GM19351 (cell line): ENCODE data around the gene NME7.
"Not testable (repeated sequence)": the region's sequence is repeated elsewhere in the genome, so short reads cannot be mapped to it uniquely, and the experiment has no call there.

Experiments used
- ATAC-seq: cut with Tn5 transposase; IDR thresholded peaks from one replicate; pipeline ENCODE4 v1.9.1; 2021; ENCODE audit warnings: mild to moderate bottlenecking, moderate library complexity; ENCODE audit not compliant: unreplicated experiment

The NME7 gene

DNA sequence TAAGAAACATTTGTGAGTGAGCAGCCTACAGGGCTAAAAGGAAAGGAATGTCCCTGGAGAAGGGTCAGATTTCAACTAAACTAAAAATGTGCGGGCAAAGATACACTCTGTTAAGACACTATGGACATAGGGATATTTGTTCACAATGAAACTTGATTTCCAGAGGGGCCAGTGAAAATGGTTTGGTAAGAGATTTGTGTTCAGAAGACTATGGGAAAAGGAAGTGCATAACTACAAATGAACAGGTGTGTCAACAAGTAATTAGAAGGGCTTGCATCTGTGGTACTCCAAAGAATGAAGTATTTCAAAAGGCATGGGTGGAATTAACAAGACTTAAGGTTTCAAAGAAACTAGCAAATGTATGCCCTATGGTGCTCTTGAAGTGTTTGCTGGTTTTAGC lies 60.4 kb downstream of the NME7 start:
- no peak for ATAC-seq

DNA sequence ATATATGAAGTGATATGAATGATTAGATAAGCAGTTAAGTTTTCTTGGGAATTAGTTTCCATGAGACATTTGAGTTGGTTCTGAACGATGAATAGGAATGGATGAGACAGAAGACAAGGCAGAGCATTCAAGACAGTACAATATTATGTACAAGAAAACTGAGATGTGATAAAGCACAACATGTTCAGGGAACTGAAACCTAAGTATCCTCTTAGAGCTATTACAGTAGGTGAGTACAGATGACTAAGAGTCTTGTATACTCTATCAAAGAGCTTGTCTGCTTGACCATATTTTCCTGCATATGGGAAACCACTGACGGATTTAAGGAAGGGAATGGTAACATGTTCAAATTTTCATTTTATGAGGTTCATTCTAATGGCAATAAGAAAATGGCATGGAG lies 61.6 kb downstream of the NME7 start:
- no peak for ATAC-seq

DNA sequence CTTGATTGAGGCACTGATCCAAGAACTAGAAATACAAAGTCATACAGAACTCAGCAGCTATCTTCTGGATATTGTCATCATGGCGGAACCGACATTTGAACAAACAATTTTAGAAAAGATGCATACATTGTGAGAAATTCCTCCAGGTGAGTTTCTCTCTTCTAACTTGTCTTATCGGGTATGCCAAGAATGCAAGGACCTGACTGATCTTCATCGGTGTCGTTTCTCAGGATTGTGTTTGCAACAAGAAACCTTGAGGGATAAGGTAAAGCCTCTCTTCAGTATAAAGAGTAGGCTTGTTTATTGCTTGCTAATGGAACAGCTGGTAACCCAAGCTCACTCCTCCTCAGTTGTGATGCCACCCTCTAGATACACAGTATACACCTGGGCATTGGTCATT lies 62.2 kb downstream of the NME7 start:
- ATAC-seq = no peak

DNA sequence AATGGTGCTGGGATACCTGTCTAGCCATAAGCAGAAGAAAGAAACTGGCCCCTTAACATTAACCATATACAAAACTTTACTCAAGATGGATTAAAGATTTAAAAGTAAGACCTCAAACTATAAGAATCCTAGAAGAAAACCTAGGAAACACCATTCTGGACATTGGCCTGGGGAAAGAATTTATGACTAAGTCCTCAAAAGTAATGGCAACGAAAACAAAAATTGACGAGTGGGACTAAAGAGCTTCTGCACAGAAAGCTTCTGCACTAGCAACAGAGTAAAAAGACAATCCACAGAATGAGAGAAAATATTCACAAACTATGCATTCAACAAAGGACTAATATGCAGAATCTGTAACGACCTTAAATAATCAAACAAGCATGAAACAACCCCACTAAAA lies 66.7 kb downstream of the NME7 start:
- no peak for ATAC-seq

DNA sequence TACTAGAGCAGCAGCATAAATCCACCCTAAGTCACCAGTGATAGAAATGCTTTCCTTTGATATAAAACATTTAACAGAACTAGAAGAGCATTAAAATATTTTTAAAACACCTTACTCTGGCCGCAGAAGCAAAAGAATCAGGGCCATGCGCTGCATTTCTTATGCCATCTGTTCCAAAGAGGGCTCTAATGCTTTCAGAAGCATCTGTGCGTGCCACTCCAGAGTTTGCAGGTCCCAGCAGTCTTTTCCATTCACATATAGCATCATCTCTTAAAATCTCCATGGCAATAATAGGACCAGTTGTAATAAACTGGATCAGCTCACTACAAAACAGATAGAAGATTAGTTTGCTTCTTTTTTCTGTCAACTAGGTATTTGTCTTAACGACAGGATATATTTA lies 69.2 kb downstream of the NME7 start:
- no peak for ATAC-seq

DNA sequence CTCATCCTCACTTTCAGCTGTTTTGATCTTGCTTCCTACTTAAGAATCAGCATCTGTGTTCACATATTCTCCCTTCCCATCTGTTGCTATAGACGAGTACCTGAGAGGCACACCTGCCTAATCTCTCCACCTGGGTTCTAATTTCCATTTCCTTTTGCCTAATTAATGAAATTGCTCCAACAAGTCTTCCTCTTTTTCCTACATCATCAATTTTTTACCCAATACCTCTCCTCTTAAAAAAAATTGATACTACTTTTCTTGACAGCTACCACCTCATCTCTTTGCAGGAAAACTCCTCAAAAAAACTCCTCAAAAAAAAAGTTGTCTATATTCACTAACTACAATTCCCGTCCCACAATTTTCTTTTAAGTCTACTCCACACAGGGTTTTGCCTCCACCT lies 71.8 kb downstream of the NME7 start:
- no peak for ATAC-seq

DNA sequence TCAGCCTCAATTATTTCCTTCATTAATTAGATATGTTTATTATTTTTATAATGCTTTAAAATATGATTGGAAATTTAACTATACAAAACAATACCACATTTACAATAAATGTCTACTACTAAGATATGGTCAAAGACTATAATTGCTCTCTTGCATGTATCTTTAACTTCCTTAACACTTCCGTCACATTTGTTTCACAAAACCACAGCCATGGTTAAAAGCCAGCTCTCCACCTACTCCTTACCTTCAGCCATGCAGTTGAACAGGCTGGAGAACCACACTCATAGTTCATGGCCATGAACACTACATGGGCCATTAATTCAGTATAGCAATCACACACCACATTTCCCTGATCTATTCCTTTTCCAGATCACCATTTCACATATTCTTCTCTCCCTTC lies 72.2 kb downstream of the NME7 start:
- no peak for ATAC-seq

DNA sequence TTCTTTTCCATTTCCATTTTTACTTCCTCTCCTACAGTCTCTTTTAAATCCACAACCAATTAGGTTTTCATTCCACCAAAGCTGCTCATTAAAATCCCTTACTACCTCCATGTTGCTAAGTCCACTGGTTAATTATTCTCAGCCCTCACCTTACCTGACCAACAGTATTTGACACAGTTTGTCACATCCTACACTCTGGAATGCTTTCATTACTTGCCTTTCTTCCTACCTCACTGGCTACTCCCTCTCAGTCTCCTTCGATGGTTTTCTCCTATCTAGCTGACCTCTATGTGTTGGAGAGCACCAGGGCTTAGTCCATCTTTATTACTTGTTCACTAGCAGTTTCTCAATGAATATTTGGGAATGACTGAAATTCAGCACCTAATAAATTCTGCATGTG lies 78.6 kb downstream of the NME7 start:
- no peak for ATAC-seq

DNA sequence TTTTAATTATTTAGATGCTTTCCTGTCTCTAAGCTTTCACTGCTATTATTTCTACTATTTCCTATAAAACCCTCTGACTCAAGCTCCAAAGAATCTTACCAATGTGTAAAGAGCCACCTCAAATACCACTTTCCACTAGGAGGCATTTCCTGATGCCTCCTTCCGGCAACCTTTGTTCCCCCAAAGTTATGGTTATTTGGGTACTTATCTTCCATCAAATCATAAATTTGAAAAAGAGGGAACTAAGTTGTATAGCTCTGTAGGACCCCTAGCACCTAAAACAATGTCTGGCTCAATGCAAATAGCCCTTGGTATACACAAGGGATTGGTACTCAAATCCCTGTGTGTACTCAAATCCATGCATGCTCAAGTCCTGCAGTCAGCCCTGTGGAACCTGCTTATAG lies 79.6 kb downstream of the NME7 start:
- no peak for ATAC-seq

DNA sequence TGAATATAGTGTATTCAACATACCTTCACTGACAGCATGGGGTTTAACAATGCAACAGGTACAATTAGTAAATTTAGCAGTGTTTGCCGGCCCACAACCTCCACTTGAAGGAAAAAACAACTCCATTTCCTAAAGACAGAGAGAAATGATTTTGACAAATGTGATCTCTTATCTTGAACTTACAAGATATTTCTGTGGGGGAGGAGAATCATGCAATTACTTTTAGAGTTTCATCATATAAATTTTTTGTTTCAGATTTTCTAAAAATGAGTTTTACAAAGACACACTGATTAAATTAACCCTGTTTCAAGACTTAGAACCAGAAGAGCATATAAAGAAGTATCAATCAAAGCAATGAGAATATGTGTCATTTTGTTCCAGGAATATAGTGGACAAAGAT lies 80.3 kb downstream of the NME7 start:
- ATAC-seq = no peak

DNA sequence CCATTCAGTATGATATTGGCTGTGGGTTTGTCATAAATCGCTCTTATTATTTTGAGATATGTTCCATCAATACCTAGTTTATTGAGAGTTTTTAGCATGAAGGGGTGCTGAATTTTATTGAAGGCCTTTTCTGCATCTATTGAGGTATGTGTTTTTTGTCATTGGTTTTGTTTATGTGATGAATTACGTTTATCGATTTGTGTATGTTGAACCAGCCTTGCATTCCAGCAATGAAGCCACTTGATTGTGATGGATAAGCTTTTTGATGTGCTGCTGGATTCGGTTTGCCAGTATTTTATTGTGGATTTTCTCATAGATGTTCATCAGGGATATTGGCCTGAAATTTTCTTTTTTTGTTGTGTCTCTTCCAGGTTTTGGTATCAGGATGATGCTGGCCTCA lies 86.0 kb downstream of the NME7 start:
- ATAC-seq = not testable (repeated sequence)

DNA sequence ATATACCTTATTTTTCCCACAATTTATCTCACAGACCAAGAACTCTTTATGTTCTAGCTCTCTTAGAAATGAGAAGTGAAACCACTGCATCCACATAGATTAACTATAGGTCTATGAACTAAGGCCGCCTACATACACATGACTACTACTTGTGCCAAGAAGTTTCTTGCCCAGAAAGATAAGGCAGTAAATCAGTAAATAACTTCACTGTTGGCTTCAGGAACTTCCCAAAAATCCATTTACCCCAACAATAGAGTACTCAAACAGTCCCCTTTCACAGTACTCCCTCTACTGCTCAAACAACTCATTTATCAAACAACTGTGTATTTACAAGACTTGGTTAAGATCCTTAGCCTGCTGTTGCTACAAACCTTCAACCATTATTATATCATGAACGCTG lies 96.5 kb downstream of the NME7 start:
- ATAC-seq = peak; percentile 99

DNA sequence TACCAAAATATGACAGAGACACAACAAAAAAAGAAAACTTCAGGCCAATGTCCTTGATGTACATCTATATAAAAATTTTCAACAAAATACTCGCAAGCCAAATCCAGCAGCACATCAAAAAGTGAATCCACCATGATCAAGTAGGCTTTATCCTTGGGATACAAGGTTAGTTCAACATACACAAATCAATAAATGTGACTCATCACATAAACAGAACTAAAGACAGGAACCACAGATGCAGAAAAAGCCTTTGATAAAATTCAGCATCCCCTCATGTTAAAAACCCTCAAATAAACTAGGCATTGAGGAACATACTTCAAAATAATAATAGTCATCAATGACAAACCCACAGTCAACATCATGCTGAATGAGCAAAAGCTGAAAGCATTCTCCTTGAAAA lies 101.5 kb downstream of the NME7 start:
- ATAC-seq = no peak

DNA sequence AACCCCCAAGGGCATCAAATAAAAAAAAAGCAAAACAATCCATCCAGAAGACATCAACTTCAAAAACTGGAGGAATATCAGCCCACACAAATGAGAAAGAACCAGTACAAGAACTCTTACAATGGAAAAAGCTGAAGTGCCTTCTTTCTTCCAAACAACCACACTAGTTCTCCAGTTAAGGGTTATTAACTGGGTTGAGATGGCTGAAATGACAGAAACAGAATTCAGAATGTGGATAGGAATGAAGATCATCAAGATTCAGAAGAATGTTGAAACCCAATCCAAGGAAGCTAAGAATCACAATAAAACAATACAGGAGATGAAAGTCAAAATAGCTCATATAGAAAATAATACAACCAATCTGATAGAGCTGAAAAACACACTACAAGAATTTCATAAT lies 104.5 kb downstream of the NME7 start:
- ATAC-seq = no peak

DNA sequence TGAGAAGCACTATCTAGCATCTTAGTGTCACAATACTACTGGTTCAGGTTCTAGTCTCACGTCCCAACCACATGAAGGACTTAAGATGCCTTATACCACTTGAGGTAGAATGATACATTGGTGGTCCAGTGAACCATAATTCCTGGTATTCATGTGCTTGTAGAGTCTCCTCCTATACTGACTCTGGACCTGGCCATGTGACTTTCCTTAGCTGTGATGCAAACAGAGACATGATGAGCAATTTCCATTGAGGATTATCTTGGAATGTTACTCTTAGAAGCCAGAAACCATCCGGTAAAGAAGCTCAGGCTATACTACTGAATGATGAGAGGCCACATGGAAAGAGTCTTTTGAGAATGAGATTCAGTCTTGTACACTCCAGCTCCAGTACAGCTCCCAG lies 105.7 kb downstream of the NME7 start:
- ATAC-seq = no peak

DNA sequence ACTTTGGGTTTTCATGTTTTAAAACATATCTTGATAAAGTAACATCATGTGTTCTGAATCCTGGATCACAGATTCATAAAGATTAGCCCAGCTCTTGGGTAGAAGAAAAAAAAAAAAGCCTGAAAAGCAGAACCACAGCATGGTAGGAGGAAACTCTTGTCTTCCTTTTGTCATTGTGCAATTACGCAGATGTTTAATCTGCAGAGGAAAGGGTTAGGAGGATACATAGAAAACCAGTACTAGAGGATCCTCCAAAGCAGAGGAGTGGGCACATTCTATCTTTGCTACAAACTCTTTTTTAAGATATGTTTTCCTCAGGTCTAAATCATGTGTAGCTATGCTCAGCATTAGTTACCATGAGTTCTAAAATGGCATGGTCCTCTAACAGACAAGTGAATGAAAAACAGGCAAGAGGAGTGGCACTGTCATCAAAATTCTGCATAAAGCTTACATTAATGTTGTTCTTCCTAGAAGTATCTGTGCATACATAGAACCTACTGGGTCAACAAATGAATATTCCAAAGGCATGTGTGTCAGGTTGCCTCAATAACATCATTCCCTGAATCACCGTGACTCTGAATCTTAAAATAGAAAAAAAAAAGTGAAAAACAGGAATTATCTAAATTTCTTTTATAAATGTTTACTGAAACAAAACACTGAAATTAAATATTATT lies 107.0 kb downstream of the NME7 start:
- no peak for ATAC-seq

DNA sequence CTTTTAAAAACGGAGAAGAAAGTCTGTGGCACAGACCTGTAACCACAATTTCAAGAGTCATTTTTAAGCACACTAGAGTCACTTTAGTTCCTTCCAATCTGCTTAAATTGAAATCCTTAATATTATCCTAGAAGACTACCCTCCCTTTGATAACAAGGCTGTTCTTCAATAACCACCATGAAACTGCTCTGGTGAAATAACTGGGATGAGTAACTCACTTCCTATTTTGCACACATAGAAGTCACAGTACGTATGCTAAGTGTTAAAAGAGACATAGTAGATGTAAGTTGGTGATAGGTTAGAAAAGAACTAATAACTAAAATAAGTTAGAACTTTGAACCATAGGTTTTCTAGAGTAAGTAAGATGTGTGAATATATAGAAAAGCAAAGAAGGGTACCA lies 107.8 kb downstream of the NME7 start:
- ATAC-seq = no peak

DNA sequence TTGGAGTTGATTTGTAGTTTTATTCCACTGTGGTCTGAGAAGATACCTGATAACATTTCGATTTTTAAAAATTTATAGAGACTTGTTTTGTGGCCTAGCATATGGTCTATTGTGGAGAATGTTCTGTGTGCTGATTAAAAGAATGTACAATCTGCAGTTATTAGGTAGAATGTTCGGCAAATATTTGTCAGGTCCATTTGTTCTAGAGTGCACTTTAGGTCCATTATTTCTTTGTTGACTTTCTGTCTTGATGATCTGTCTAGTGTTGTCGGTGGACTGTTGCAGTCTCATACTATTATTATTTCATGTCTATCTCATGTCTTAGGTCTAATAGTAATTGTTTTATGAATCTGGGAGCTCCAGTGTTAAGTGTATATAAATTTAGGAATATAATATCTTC lies 116.8 kb downstream of the NME7 start:
- ATAC-seq = no peak

DNA sequence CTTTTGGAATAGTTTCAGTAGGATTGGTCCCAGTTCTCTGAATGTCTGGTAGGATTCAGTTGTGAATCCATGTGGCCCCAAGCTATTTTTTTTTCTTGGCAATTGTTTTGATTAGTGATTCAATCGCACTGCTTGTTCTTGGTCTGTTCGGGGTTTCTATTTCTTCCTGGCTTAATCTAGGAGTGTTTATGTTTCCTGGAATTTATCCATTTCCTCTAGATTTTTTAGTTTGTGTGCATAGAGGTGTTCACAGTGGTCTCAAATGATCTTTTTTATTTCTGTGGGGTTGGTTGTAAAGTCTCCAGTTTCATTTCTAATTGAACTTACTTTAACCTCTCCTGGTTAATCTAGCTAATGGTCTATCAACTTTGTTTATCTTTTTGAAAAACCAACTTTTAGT lies 117.6 kb downstream of the NME7 start:
- ATAC-seq = no peak

DNA sequence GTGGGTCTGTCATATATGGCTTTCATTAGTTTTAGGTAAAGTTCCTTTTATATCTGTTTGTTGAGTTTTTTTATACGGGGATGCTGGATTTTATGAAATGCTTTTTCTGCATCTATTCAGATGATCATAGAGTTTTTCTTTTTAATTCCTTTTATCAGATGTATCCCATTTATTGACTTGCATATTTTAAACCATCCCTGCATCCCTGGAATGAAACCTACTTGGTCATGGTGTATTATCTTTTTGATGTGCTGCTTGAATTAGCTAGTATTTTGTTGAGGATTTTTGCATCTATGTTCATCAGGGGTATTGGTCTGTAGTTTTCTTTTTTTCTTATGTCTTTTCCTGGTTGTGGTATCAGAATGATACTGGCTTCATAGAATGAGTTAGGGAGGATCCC lies 118.0 kb downstream of the NME7 start:
- no peak for ATAC-seq

DNA sequence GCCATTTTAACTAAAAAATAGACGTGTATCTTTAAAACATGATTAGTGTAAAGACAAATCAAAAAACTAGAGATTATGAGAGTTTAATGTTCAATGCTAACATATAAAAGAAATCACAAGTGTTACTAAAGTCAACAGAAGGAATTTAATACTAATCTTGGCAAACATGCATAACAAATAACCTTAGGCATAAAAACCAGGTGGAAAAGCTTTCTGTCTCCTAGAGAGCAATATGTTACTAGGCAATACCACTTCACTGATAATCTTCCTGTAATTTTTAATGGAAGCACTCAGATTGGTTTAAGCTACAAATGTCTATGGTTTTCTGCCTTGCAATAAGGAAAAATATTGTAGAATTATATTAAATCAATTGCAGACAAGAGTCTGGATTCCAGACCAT lies 121.9 kb downstream of the NME7 start:
- ATAC-seq = no peak

DNA sequence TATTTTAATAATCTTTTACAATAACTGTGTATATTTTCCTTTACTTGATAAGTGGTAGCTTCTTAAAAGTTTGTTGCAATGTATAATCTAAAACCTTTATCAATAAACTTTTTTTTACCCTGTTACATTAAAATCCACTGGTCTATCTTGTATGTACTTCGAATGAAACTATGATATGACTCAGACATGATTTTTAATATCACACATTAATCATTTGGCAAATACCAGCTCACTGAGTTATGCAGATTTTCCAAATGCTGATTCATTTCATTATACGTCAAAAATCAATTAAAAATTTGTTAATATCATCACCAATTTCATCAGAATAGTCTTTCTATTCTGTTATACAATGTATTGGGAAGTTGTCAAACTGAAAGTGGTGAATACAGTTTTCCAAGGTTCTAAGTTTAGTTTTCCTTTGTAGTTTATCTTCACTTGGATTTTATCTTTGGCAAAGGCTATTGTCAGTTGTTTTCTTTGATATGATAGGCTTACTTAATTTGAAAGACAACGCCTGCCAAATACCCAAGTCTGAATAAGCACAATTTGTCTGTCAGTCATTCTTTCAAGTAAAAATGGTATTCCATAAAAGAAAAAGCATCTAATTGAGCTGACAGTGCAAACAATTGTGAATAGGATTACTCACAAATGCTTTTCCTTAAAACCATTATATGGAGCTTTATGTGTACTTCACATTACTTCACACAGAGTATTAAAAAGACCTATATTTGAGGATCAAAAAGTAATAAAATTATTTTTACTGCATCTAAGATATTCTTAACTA lies 127.0 kb downstream of the NME7 start:
- ATAC-seq = no peak

DNA sequence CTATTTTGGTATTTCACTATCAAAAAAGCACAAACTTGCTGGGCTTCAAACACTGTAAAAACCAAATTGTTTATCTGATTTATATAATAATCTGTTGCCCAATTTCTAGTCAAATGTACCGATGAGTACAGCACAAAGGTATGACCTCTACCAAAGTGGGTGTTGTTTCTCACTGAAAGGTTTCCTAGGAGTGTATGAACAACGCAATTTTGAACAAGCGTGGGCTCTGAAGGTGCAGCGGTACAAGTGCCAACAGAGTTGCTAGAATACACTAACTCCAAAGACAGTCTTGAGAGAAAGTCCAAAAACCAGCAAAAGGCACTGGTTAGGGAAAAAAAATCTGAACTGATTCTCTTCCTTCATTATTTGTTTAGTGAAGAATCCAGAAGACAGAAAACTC lies 130.7 kb downstream of the NME7 start:
- ATAC-seq = no peak
